ENCODE measurements around the gene CYB5R2.

CYB5R2 gene

DNA sequence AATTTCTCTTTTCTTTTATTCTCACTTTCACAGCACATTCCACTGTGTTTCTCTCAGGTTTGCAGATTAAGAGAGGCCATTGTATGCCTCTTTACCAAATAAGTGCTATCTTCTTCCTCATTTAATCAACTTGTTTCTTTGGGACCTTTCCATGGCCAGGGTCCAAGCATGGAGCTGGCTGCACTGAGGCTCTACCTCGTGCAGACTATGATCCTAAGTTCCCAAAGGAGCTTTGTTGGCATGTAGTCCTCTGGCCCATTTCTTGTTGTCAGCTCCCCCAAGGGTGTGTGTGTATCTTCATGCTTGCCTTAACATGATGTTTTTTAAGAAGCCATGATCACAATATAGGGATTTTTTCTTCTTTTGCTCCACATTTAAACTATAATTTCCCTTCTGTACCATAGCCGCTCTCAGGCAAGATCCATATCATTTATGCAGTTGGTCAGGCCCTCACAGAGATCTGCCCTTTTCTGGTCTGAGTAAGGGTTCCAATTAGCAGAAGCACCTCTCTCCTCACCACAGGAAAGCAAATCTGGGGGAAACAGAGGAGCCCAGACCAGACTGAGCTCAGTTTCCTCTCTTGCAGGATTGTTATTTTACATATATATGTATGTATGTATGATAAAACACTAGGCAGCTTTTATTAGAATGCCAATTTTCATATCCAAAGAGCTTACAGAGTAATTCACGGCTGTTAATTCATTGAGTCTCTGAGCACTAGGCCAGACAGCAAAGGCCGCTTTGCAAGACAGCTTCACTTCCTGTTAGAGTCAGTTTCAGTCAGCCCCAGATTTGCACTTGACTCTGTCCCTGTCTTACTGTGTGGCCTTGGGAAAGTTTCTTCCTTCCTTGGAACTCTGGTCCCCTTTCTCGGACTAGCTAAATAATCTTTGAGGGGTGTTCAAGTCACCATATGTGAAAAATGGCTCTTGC lies 34.3 kb downstream of the CYB5R2 start:
- DNase-seq (ENCODE audit: low read depth in 1 of 2, low spot score in 1 of 2), result no peak

- DNase-seq (ENCODE audit: low read depth in 1 of 2, low spot score in 1 of 2), result no peak
Measured at GRCh38 chr11:7637447-7638157, 35.7 kb downstream of the CYB5R2 start.

DNA sequence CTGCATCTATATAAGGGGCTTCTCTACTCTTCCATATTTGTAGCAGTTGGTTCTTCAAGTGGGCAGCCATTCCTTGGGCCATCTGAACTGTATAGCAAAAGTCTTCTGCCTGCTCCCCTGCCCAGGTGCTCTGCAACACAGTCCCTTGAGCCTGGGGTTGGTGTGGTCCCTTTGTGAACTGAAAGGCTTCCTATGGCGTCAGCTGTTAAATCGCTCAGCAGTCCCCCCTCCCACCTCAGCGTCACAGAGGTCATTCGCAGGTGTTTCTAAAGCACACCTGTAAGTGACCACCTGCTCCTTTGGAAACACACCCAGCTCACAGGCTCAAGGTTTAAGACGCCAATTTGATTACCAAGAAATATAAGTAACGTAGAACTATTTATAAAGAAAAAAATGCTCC lies 37.0 kb downstream of the CYB5R2 start:
- no peak for DNase-seq (ENCODE audit: low read depth in 1 of 2, low spot score in 1 of 2)

DNA sequence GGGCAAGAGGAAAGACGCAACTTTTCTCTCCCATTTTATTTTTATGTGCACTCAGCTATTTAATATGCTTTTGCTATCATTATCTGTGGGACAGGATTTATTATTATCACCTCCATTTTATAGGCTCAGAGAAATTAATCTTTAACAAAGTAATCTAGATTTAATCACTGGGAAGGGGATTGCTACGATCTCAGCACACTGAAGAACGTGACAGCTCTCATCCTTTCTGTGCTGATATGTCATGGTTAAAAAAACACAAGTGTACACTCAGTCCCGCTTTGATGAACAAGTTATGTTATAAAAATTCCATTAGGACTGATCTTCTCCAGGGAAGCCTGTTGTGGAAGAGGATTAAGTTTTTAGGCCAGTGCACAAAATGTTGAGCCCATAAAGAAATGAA lies 37.6 kb downstream of the CYB5R2 start:
- no peak for DNase-seq (ENCODE audit: low read depth in 1 of 2, low spot score in 1 of 2)

DNA sequence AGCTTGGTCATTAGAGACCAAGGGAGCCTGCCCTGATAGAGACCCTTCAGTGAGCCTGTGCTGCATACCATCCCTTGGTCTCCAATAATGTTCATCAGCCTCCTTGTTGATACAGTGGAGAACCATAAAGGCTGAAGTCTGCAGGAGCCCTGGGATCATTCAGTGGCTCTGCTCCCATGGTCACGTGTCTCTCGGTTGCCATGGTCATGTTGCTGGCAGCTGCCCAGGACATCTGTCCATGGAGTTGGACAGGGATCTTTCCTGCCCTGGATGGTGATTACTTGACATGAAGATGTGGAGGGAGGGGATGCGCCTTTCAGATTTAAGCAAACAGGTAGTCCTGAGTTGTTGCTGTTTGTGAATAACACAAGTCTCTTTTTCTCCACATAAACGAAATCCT lies 38.2 kb downstream of the CYB5R2 start:
- DNase-seq (ENCODE audit: low read depth in 1 of 2, low spot score in 1 of 2), result no peak

- DNase-seq (ENCODE audit: low read depth in 1 of 2, low spot score in 1 of 2), result no peak
Measured at GRCh38 chr11:7632211-7632610, 41.1 kb downstream of the CYB5R2 start.

- no peak for DNase-seq (ENCODE audit: low read depth in 1 of 2, low spot score in 1 of 2)
Measured at GRCh38 chr11:7630002-7630401, 43.3 kb downstream of the CYB5R2 start.

DNA sequence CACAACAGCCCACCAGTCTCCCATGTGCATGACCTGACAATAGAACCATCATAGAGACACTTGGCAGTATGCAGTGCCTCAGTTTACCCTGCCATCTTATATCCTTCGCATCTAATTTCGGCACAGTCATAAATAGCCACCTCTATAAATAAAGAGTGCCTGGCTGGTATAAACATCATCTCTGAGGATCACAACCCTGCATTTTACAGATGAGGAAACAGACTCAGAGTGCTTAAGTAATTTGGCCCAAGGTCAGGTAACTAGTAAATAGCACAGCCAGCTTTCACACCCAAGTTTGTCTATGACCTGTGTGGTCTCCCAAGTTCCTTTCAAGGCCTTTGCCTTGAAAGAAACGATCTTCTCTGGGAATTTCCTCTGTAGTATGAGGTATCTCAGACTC lies 44.6 kb downstream of the CYB5R2 start:
- no peak for DNase-seq (ENCODE audit: low read depth in 1 of 2, low spot score in 1 of 2)

DNA sequence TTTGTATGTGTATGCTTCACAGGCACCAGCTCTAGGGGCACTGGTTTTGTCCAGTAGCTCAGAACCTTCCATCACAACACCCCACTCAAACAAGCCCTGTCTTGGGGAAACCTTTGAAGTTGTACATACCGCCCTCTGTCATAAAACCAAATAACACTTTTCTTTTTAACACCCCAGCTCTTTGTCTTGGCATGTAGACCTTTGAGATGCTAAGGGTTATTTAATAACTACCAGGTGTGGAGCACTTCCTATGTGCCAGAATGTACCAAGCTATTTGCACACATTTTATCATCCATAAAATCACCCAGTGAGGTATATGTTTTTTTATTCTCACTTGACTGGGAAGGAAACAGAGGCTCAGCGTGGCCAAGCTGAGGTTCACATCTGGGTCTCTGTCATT lies 50.6 kb downstream of the CYB5R2 start:
- no peak for DNase-seq (ENCODE audit: low read depth in 1 of 2, low spot score in 1 of 2)

DNA sequence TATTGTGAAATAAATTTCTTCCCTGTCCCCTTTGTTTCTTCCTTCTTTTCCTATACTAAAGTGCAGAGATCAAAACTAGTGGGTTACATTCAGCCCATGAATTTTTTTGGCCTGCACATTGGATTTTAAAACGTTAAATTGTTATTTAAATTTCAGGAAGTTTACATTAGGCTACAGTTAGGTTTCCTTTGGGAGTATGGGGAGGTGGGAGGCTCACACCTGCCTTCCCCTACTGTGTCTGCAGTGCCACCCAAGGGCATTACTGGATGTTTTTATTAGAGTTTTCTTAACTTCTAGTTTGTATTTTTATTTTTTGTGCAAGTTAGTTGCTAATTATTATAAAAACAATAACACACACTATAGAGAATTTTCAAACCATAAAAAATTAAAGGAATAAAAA lies 51.7 kb downstream of the CYB5R2 start:
- DNase-seq (ENCODE audit: low read depth in 1 of 2, low spot score in 1 of 2), result no peak

- no peak for DNase-seq (ENCODE audit: low read depth in 1 of 2, low spot score in 1 of 2)
Measured at GRCh38 chr11:7621090-7621489, 52.2 kb downstream of the CYB5R2 start.

GRCh38 chr11:7619322-7619721 lies 54.0 kb downstream of the CYB5R2 start:
- no peak for DNase-seq (ENCODE audit: low read depth in 1 of 2, low spot score in 1 of 2)

- DNase-seq (ENCODE audit: low read depth in 1 of 2, low spot score in 1 of 2), result no peak
Measured at GRCh38 chr11:7617032-7617431, 56.3 kb downstream of the CYB5R2 start.
